SIG-M5 (cell line): ENCODE data around the gene GSAP.

Experiments used
- DNase-seq: peaks from one replicate; lab custom pipeline; 2025; lab: John Stamatoyannopoulos, UW

GSAP gene

GRCh38 chr7:77434570-77435275 lies 18.6 kb upstream of the GSAP start:
- no peak for DNase-seq

DNA sequence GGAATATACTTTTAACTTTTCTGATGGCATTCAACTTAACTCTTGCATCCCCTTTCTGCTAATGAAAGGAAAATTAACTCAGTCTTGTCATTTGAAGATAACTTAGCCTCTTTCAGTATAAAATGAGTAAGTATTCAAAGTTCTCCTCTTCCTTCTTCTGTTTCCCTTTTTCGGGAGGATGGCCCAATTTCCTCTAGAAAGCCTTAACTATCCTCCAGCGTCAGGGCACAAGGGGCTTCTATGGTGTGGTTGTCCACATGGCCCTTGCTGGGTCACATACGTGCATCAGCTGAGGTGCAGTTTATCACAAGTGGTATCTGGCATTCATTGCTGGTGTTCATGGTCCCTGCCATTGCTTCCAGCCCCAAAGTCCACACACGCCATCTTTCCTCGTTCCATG lies 17.8 kb upstream of the GSAP start:
- no peak for DNase-seq

GRCh38 chr7:77430927-77431326 lies 14.8 kb upstream of the GSAP start:
- no peak for DNase-seq

- peak; percentile 34 for DNase-seq
Observed at GRCh38 chr7:77428777-77429231, 12.7 kb upstream of the GSAP start.

DNA sequence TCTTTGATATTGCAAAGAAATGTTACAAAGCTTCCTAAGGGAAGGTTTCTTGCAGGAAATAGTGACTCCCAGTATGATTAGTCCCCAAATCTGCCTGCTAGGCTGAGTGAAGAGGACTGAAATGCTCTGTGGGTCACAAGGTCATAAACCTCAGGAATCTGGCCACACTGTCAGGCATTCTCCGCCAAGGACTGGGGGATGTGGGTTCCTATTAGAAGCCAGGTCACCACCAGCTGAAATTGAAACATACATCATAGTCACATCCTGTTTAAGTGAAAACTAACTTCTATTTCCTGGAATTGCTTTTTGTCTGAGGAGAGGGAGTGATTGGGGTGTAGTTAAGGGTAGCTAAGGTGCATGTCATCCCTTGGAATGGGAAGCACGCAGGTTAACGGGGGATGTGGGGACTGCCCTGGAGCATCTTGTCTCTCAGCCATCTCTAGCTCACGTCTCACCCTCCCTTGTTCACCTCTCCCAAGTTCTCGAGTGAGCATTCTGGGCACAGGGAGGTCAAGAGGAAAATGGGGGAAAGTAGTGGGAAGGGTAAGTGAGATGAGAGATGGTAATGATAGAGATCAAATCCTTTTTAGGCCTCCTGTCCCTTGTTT lies 12.0 kb upstream of the GSAP start:
- no peak for DNase-seq

GRCh38 chr7:77426521-77427051 lies 10.4 kb upstream of the GSAP start:
- DNase-seq: no peak

DNA sequence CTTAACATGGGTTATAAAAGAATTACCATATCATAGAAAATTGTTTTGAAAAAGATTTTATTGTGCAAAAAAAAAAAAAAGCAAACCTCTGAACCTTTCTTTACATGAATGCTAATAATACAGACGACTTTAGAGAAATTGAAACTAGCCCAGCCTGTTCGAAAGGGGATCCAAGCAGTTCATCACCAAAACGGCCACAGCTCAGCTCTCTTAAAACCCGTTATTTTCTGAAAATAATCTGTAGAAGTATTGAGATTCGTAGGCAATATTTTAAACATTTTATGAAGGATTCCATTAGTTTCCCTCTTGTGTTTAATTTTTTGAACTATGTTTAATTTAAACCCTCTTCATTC lies 9.9 kb upstream of the GSAP start:
- DNase-seq: no peak

- DNase-seq: no peak
Observed at GRCh38 chr7:77425101-77426051, 9.2 kb upstream of the GSAP start.

DNA sequence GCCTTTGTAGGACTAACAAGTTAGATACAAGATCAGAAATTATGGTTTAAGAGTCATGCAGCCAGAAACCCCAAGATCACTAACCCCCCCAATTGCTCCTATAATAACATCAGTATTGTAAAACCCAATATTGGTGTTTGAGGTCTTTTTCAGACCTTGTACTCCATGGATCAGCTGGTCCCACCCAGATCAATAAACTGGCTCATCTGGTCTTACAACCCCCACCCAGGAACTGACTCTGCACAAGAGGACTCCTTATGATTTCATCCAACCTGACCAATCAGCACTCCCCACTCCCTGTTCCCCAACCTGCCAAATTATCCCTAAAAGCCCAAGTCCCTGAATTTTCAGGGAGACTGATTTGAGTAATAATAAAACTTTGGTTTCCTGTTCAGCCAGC lies 6.4 kb upstream of the GSAP start:
- DNase-seq: no peak

GRCh38 chr7:77420986-77421672 lies 5.0 kb upstream of the GSAP start:
- DNase-seq: no peak

DNA sequence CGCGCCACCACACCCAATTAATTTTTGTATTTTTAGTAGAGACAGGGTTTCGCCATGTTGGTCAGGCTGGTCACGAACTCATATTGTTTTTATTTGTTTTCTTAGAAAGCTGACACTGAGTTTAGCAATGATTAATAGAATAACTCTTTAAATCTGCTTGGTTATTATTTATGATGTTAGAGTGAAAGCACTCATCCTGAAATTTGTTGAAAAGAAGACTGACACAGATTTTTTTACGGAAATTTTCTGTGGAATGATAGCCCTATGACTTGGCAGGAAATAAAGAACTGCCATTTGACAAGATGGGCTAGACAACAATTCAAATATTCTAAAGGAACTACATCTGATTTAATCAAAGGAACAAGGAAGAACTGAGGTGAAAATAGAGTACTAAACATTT lies 4.3 kb upstream of the GSAP start:
- DNase-seq: no peak

- DNase-seq: no peak
Observed at GRCh38 chr7:77419102-77419501, 3.0 kb upstream of the GSAP start.

DNA sequence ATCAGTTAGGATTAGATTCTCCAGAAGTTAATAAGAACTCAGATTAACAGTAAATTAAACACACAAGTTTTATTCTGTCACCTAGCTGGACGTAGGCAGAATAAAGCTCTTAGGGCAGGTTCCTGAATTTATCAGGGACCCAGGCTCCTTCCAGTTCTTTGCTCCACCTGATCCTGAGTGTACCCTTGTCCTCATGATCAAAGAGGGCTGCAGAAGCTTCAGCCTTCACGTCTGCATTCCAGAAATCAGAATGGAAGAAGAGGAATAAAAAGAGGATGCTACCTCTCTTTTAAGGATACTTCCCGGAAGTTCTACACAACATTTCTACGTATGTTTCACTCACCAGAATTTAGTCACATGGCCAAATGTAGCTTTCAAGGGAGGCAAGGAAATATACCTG lies 1.7 kb upstream of the GSAP start:
- DNase-seq: no peak

GRCh38 chr7:77416621-77417371 lies 647 bp upstream of the GSAP start:
- DNase-seq: no peak

GRCh38 chr7:77415476-77415822 lies 700 bp downstream of the GSAP start:
- no peak for DNase-seq

DNA sequence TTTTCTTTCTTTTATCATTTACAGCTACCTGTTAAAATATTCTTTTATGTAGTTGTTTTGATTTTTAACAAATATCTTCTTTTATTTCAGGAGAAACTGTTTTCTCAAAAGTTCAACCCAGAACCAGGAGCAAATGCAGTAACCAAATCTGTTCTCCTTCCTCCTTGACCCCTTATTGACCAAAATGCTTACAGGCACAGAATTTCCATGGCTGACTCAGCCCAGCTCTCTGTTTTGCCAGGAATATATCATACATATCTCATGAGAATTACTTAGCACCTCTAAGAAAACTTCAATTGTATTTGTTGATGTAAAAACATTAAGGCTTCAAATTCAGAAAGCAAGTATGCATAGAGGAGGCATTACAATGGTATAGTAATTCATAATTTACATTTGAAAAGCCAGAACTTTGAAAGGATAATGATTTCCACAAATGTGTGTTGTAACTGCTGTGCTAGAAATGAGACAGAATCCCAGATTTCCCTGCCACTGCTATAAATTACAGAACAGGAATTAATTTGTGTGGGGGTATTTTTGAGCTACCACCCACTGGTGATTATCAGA lies 2.2 kb downstream of the GSAP start:
- DNase-seq: no peak

GRCh38 chr7:77413128-77413527 lies 3.0 kb downstream of the GSAP start:
- DNase-seq: no peak

DNA sequence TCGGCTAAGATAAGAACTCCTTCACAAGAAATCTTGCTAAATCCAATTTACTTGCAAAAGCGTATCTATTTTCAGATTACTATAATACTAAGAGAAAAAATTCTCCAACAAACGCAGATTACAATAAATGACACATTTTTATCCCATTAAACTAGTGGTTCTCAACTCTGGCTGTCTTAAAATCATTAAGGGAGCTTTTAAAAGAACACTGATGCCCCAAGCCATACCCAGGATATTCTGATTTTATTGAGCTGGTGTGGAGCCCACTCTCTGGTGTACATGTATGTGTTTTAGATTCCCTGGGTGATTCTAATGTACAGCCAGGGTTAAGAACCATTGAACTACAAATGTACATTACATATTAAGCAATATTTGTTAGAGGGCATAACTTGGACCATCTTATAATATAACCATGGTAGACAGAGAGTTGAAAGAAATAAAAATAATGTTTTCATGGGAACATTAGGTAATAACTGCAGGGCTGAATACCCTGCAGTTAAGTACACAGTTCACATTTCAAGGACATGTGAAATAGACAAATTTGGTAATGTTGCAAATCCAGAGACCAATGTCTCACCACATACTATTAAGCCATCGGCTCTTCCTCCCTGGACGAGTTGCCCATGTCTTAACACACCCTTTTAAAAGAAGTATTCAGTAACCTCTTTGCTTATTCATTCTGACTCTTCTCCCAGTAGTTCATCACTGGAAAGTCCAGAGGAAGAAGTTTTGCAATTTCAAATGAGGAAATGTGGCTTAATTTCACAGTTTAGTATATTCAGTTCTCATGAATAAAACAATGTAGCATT lies 6.2 kb downstream of the GSAP start:
- DNase-seq: peak; percentile 92

GRCh38 chr7:77409005-77409738 lies 7.0 kb downstream of the GSAP start:
- no peak for DNase-seq

DNA sequence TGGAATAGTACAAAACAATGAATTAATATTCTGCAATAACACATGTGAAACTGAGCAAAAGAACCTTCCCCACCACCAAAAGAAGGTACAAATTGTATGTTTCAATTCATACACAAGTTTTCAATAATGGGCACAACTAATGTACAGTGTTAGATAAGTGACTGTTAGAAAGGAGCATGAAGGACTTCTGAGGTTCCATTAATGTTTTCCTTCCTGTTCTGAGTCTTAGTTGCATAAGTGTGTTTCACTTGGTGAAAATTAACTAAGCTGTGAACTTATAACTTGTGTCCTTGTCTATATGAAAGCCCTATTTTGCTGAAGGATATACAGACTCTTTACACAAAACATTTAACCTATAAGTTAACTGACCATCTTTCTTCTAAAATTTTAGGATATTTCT lies 8.2 kb downstream of the GSAP start:
- DNase-seq: no peak
